Kidney capillary endothelial cell (primary cell): ENCODE measurements around the gene IL9R.
"Not testable (repeated sequence)": the region's sequence is repeated elsewhere in the genome, so short reads cannot be mapped to it uniquely, and the experiment has no call there.

Experiments used
- DNase-seq: peaks from one replicate; pipeline ENCODE4 v3.0.0-alpha.2; 2018; ENCODE audit warnings: low spot score

The IL9R gene

GRCh38 chrX:155997436-155997835 is at the start of gene IL9R:
TSS of gene IL9R (plus strand) at chrX:155997696. CDS start at chrX:155997760, 64 bp downstream.
- DNase-seq: no peak

GRCh38 chrX:155949098-155949497 is 48.4 kb upstream of the IL9R start:
- no peak for DNase-seq

- no peak for DNase-seq
These were observed 46.2 kb upstream of the IL9R start for GRCh38 chrX:155951237-155951789.

- DNase-seq: no peak
These were observed 44.4 kb upstream of the IL9R start for GRCh38 chrX:155953055-155953454.

- DNase-seq: no peak
These were observed 42.7 kb upstream of the IL9R start for GRCh38 chrX:155954793-155955192.

- no peak for DNase-seq
These were observed 41.4 kb upstream of the IL9R start for GRCh38 chrX:155956099-155956498.

GRCh38 chrX:155956649-155957048 is 40.8 kb upstream of the IL9R start:
- DNase-seq: no peak

- no peak for DNase-seq
These were observed 39.7 kb upstream of the IL9R start for GRCh38 chrX:155957843-155958242.

GRCh38 chrX:155959018-155959587 is 38.4 kb upstream of the IL9R start:
- DNase-seq: no peak

GRCh38 chrX:155962906-155963305 is 34.6 kb upstream of the IL9R start:
- DNase-seq: no peak

- DNase-seq: peak; percentile 3
These were observed 30.6 kb upstream of the IL9R start for GRCh38 chrX:155966876-155967275.

GRCh38 chrX:155967653-155968325 is 29.7 kb upstream of the IL9R start:
- no peak for DNase-seq

GRCh38 chrX:155968326-155968661 is 29.2 kb upstream of the IL9R start:
- DNase-seq: no peak

- no peak for DNase-seq
These were observed 28.7 kb upstream of the IL9R start for GRCh38 chrX:155968791-155969190.

GRCh38 chrX:155971658-155972057 is 25.8 kb upstream of the IL9R start:
- DNase-seq: not testable (repeated sequence)

- DNase-seq: not testable (repeated sequence)
These were observed 25.3 kb upstream of the IL9R start for GRCh38 chrX:155972241-155972640.

GRCh38 chrX:155983326-155983725 is 14.2 kb upstream of the IL9R start:
- DNase-seq: no peak

GRCh38 chrX:155985208-155985607 is 12.3 kb upstream of the IL9R start:
- DNase-seq: no peak

- not testable (repeated sequence) for DNase-seq
These were observed 10.5 kb upstream of the IL9R start for GRCh38 chrX:155986995-155987394.

- DNase-seq: no peak
These were observed 8.6 kb upstream of the IL9R start for GRCh38 chrX:155988859-155989258.

GRCh38 chrX:155993421-155993820 is 4.1 kb upstream of the IL9R start:
- no peak for DNase-seq

GRCh38 chrX:155995321-155995875 is 2.1 kb upstream of the IL9R start:
- no peak for DNase-seq

GRCh38 chrX:155998116-155998515 is 620 bp downstream of the IL9R start:
- no peak for DNase-seq
